Measurements from ENCODE around the gene CCL7. TPM values are rescaled to one million over a fixed set of nuclear protein-coding genes. Genes with fewer than 3 reads are reported as not detected.

CCL7 gene
- total RNA-seq, 1 donor from 2014 or later, result not detected

GRCh38 chr17:34246446-34246845 is 23.6 kb upstream of the CCL7 start:
- ATAC-seq, result peak; percentile 29
- no peak for DNase-seq (ENCODE audit: low spot score)

GRCh38 chr17:34246881-34247280 is 23.1 kb upstream of the CCL7 start:
- DNase-seq (ENCODE audit: low spot score) (no peak), ATAC-seq (no peak)

- no peak for ATAC-seq
- no peak for DNase-seq (ENCODE audit: low spot score)
These were observed 21.5 kb upstream of the CCL7 start for GRCh38 chr17:34248511-34249024.

GRCh38 chr17:34249061-34249460 is 21.0 kb upstream of the CCL7 start:
- ATAC-seq (no peak), DNase-seq (ENCODE audit: low spot score) (no peak)

- DNase-seq (ENCODE audit: low spot score), result no peak
- ATAC-seq, result no peak
These were observed 20.5 kb upstream of the CCL7 start for GRCh38 chr17:34249478-34249877.

GRCh38 chr17:34251186-34251585 is 18.8 kb upstream of the CCL7 start:
- no peak for ATAC-seq
- no peak for DNase-seq (ENCODE audit: low spot score)

- ATAC-seq (no peak), DNase-seq (ENCODE audit: low spot score) (no peak)
These were observed 18.0 kb upstream of the CCL7 start for GRCh38 chr17:34252095-34252443.

GRCh38 chr17:34252444-34253138 is 17.4 kb upstream of the CCL7 start:
- peak; percentile 82 for ATAC-seq
- peak; percentile 81 for DNase-seq (ENCODE audit: low spot score)

GRCh38 chr17:34253139-34253525 is 16.9 kb upstream of the CCL7 start:
- DNase-seq (ENCODE audit: low spot score), result no peak
- ATAC-seq, result no peak

GRCh38 chr17:34254146-34254545 is 15.9 kb upstream of the CCL7 start:
- DNase-seq (ENCODE audit: low spot score), result no peak
- no peak for ATAC-seq

GRCh38 chr17:34254651-34255380 is 15.2 kb upstream of the CCL7 start, which contains the start of gene CCL2:
CCL2 (plus strand) TSS chr17:34255285; CDS start chr17:34255350, 65 bp downstream.
- ATAC-seq (peak; percentile 65), DNase-seq (ENCODE audit: low spot score) (no peak)

GRCh38 chr17:34255381-34255732 is 14.7 kb upstream of the CCL7 start:
- DNase-seq (ENCODE audit: low spot score) (no peak), ATAC-seq (no peak)

GRCh38 chr17:34255841-34256240 is 14.2 kb upstream of the CCL7 start:
- ATAC-seq, result no peak
- no peak for DNase-seq (ENCODE audit: low spot score)

GRCh38 chr17:34257299-34257985 is 12.6 kb upstream of the CCL7 start:
- ATAC-seq (no peak), DNase-seq (ENCODE audit: low spot score) (no peak)

GRCh38 chr17:34257986-34258326 is 12.1 kb upstream of the CCL7 start:
- DNase-seq (ENCODE audit: low spot score) (no peak), ATAC-seq (no peak)

GRCh38 chr17:34259146-34259545 is 10.9 kb upstream of the CCL7 start:
- ATAC-seq, result no peak
- no peak for DNase-seq (ENCODE audit: low spot score)

GRCh38 chr17:34260861-34261260 is 9.2 kb upstream of the CCL7 start:
- ATAC-seq (no peak), DNase-seq (ENCODE audit: low spot score) (no peak)

- no peak for ATAC-seq
These were observed 8.3 kb upstream of the CCL7 start for GRCh38 chr17:34261568-34262337.

GRCh38 chr17:34265711-34266110 is 4.3 kb upstream of the CCL7 start:
- ATAC-seq, result no peak
- no peak for DNase-seq (ENCODE audit: low spot score)

More at GRCh38 chr17:34261568-34262337, 8.3 kb upstream of the CCL7 start:
- no peak for DNase-seq (ENCODE audit: low spot score)

- ATAC-seq (no peak), DNase-seq (ENCODE audit: low spot score) (no peak)
These were observed 5.9 kb downstream of the CCL7 start for GRCh38 chr17:34275881-34276280.

- ATAC-seq, result no peak
- DNase-seq (ENCODE audit: low spot score), result no peak
These were observed 6.8 kb downstream of the CCL7 start for GRCh38 chr17:34276826-34277225.
